ENCODE measurements around the gene MESD. TPM values are rescaled to one million over a fixed set of nuclear protein-coding genes. Genes with fewer than 3 reads are reported as not detected.

Gene MESD
- total RNA-seq, 4 donors from 2014 or later = 20.3 to 48.7 (median 27.1) TPM

- H3K9me3 ChIP-seq = no peaks in the 10 kb centered on the region
These were observed 63.5 kb downstream of the MESD start for GRCh38 chr15:80926126-80926525.

GRCh38 chr15:80925597-80926059, 64.0 kb downstream of the MESD start:
- H3K9me3 ChIP-seq = no peaks in the 10 kb centered on the region
- DNase-seq = no peak
- no peaks in the 10 kb centered on the region for H3K27me3 ChIP-seq
- H3K36me3 ChIP-seq = no peaks in the 10 kb centered on the region
- H3K27ac ChIP-seq = no peak overlapping the region
- H3K4me3 ChIP-seq = no peak overlapping the region
- no peaks in the 10 kb centered on the region for H3K4me1 ChIP-seq
- TF ChIP-seq CTCF (IDR thresholded peaks at IDR 0.05) (no peak), POLR2A (IDR thresholded peaks at IDR 0.05) (no peak)

More at GRCh38 chr15:80926126-80926525, 63.5 kb downstream of the MESD start:
- H3K27ac ChIP-seq = no peak overlapping the region
- H3K4me3 ChIP-seq = no peak overlapping the region
- no peak for DNase-seq
- no peaks in the 10 kb centered on the region for H3K27me3 ChIP-seq
- TF ChIP-seq POLR2A (IDR thresholded peaks at IDR 0.05) = no peak
- no peak for TF ChIP-seq CTCF (IDR thresholded peaks at IDR 0.05)
- H3K4me1 ChIP-seq = no peaks in the 10 kb centered on the region
- H3K36me3 ChIP-seq = no peaks in the 10 kb centered on the region

GRCh38 chr15:80924278-80924677, 65.3 kb downstream of the MESD start:
- H3K27ac ChIP-seq = no peak overlapping the region
- H3K9me3 ChIP-seq = no peaks in the 10 kb centered on the region
- TF ChIP-seq POLR2A (IDR thresholded peaks at IDR 0.05) = no peak
- no peak for TF ChIP-seq CTCF (IDR thresholded peaks at IDR 0.05)
- no peaks in the 10 kb centered on the region for H3K27me3 ChIP-seq
- H3K36me3 ChIP-seq = no peaks in the 10 kb centered on the region
- H3K4me1 ChIP-seq = no peaks in the 10 kb centered on the region
- no peak overlapping the region for H3K4me3 ChIP-seq
- no peak for DNase-seq

GRCh38 chr15:80923668-80924067, 66.0 kb downstream of the MESD start:
- TF ChIP-seq CTCF (IDR thresholded peaks at IDR 0.05) (no peak), POLR2A (IDR thresholded peaks at IDR 0.05) (no peak)
- DNase-seq = no peak
- Histone ChIP-seq H3K9me3 (no peaks in the 10 kb centered on the region), H3K27ac (no peak overlapping the region), H3K27me3 (no peaks in the 10 kb centered on the region), H3K4me1 (no peaks in the 10 kb centered on the region), H3K36me3 (no peaks in the 10 kb centered on the region), H3K4me3 (no peak overlapping the region)

GRCh38 chr15:80921736-80922410, 67.7 kb downstream of the MESD start:
- no peak for TF ChIP-seq POLR2A (IDR thresholded peaks at IDR 0.05)
- Histone ChIP-seq H3K27me3 (no peaks in the 10 kb centered on the region), H3K9me3 (no peaks in the 10 kb centered on the region), H3K36me3 (no peaks in the 10 kb centered on the region), H3K27ac (no peak overlapping the region), H3K4me1 (no peaks in the 10 kb centered on the region), H3K4me3 (no peak overlapping the region)
- no peak for DNase-seq

GRCh38 chr15:80920271-80920699, 69.3 kb downstream of the MESD start:
- Histone ChIP-seq H3K27me3 (no peaks in the 10 kb centered on the region), H3K4me1 (no peaks in the 10 kb centered on the region), H3K9me3 (no peaks in the 10 kb centered on the region), H3K36me3 (no peaks in the 10 kb centered on the region), H3K27ac (no peak overlapping the region), H3K4me3 (no peak overlapping the region)
- no peak for DNase-seq
- no peak for TF ChIP-seq CTCF (IDR thresholded peaks at IDR 0.05)
- no peak for TF ChIP-seq POLR2A (IDR thresholded peaks at IDR 0.05)

All from Peyer's patch (tissue), 4 donors.